Activated CD8-positive, alpha-beta memory T cell treated with anti-CD3 and anti-CD28 coated beads, Interleukin-2, amount 50 U/mL, for 24 hours (primary cell): ENCODE measurements around the gene SCFD2.

Source experiments
- DNase-seq: peaks from one replicate; pipeline ENCODE4 v3.0.0-alpha.2; 2020; ENCODE audit errors: extremely low read depth

SCFD2 gene

GRCh38 chr4:52824603-52825459, 541.0 kb downstream of the SCFD2 start:
- no peak for DNase-seq

- no peak for DNase-seq
Measured at GRCh38 chr4:52824270-52824602, 541.6 kb downstream of the SCFD2 start.

GRCh38 chr4:52823702-52824092, 542.2 kb downstream of the SCFD2 start:
- DNase-seq: no peak
